NCI-H2196 (cell line): ENCODE results near the gene ZNF79.
A peak's percentile ranks its signal among the peaks of the same experiment; 100 is the strongest.
"Not testable (repeated sequence)": the region's sequence is repeated elsewhere in the genome, so short reads cannot be mapped to it uniquely, and the experiment has no call there.

ENCODE experiments used
- DNase-seq: peaks from one replicate; lab custom pipeline; 2025; ENCODE audit not compliant: unreplicated experiment; lab: John Stamatoyannopoulos, UW

ZNF79 gene

GRCh38 chr9:127451858-127452656, 27.9 kb downstream of the ZNF79 start:
- DNase-seq, result peak; percentile 69

GRCh38 chr9:127452691-127453090, 28.5 kb downstream of the ZNF79 start:
- DNase-seq, result peak; percentile 61

DNA sequence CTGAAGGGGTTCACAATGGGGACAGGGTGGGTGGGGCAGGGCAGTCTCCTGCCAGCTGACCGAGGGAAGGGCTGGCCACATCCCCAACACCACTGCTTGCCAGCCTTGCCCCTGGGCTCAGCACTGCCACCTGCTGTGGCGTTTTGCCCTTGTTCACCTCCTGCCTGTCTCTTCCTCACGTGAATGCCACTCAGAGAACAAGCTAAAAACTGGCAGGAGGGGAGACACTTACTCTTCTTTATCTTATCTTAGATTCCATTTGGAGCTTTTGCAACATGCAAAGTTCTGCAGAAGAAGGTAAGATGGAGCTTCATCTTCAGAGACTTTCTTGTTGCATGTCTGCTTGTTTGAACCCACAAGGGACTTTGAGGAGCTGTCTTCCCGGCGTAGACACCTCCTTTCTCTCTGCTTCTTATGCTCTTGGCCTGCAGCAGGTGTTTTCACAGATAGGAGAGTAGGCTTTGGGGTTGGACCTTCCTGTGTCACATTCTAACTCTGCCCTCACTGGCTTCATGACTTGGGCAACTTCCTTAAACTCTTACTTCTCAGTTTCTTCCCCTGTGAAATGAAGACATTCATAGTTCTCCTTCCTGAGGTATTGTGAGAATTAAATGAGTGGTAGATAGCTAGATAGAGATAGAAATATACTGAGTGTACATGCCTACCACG, 31.3 kb downstream of the ZNF79 start:
- DNase-seq, result peak; percentile 19

- no peak for DNase-seq
These were observed 33.2 kb downstream of the ZNF79 start for GRCh38 chr9:127457191-127457878.

- no peak for DNase-seq
These were observed 34.7 kb downstream of the ZNF79 start for GRCh38 chr9:127458921-127459320.

DNA sequence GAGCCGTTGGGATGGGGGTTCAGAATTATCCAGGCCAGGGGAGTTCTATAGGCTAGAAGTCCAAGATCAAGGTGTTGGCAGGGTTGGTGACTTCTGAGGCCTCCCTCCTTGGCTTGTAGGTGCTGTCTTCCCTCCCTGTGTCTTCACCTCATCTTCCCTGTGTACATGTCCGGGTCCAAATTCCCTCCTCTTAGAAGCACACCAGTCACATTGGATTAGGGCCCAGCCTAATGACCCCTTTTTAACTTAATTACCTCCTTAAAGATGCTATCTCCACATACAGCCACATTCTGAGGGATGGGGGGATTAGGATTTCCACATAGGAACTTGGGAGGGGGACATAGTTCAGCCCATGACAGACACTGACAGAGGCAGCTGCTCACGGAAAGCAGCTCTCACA, 39.2 kb downstream of the ZNF79 start:
- DNase-seq, result no peak

DNA sequence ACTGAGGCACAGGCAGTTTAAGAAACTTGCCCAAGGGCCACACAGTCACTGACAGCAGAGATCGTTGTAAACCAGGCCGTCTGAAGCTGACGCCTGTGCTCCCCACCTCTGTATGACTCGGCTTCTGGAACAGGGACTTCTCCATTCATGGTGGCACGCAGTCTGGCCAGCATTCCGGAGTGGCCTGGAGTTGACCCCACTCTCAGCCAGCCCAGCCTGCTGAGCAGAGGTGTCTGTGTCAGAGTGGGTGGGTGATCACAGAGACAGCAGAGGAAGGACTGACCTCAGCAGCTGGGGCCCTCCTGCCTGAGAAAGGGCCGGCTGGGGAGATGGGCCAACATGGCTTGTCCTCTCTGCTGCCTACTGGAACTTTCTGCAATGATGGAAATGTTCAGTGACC, 39.7 kb downstream of the ZNF79 start:
- no peak for DNase-seq

- DNase-seq, result not testable (repeated sequence)
These were observed 42.3 kb downstream of the ZNF79 start for GRCh38 chr9:127466407-127466917.

GRCh38 chr9:127467621-127468020, 43.4 kb downstream of the ZNF79 start:
- DNase-seq, result no peak

GRCh38 chr9:127470662-127471061, 46.5 kb downstream of the ZNF79 start:
- no peak for DNase-seq

GRCh38 chr9:127473501-127473900, 49.3 kb downstream of the ZNF79 start:
- DNase-seq, result no peak

DNA sequence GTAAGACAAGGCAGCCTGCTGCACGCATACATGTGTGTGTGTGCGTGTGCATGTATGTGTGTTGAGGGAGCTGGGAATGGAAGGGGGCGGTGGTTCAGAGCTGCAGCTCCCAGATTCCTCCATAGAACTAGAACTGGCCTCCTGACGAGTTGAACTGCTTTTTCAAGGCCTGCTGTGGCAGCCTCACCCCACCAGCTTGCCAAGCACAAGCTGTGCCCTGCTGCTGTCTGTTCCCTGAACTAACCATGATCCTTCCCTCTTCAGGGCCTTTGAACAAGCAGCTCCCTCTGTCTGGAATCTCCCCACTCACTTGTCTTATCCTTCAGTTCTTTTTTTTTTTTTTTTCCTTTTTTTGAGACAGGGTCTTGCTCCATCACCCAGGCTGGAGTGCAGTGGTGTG, 49.8 kb downstream of the ZNF79 start:
- DNase-seq, result no peak

DNA sequence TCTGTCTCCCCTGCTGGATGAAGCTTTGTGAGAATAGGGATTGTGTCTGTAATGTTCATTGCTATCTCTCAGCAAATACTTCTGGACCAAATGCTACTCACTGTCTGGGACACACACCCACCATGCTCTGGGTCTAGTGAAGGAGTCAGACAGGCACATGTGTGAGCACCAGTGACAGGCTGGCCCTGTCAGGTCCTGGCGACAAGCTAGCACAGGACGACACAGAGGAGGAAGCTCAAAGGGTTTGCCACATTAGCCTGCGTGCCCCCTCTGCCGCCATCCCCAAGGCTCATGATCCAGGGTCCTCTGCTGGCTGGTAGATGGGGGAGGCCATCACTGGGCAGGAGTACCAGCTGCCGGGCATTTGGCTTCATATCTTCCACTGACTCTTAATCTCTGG, 50.4 kb downstream of the ZNF79 start:
- no peak for DNase-seq

DNA sequence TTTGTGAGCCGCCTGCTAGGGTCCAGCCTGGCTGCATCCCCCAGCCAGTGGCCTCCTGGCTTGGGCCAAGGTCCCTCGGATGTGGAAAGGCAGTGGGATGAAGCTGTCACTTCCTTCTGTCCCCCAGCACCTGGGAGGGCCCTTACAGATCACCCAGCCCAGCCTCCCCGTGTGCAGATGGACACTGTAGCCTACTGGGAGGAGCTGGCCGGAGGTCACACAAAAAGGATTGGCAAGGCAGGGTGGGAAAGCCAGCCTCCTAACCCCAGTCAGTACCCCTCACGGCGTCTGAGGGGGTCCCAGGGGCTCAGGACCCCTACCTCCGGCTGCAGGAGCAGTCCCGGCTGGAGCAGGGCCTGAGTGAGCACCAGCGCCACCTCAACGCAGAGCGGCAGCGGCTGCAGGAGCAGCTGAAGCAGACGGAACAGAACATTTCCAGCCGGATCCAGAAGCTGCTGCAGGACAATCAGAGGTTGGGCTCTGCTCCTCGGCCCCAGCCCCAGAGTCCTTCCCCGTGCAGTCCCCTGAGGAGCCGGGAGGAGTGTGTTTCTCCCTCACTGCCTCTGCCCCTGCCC, 55.4 kb downstream of the ZNF79 start:
- DNase-seq, result no peak

- DNase-seq, result no peak
These were observed 58.5 kb downstream of the ZNF79 start for GRCh38 chr9:127482662-127483061.

DNA sequence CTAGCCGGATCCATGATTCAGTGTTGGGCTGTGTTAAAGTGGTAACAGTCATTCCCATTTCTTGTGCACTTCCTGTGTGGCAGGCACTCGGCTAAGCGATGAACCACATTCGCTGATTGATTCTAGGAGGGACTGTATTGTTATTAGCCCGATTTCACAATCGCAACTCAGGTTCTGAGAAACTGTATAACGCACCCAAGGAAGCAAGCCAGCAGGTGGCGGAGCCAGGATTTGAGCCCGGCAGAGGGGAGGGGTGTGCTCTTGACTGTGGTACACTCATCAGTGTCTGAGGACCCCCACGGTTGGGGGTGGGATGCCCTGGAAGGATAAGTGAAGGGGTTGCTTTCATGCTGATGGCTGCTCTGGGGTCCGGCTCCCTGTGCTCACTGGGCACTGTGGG, 61.8 kb downstream of the ZNF79 start:
- DNase-seq, result no peak

GRCh38 chr9:127488946-127489345, 64.8 kb downstream of the ZNF79 start:
- DNase-seq, result no peak

DNA sequence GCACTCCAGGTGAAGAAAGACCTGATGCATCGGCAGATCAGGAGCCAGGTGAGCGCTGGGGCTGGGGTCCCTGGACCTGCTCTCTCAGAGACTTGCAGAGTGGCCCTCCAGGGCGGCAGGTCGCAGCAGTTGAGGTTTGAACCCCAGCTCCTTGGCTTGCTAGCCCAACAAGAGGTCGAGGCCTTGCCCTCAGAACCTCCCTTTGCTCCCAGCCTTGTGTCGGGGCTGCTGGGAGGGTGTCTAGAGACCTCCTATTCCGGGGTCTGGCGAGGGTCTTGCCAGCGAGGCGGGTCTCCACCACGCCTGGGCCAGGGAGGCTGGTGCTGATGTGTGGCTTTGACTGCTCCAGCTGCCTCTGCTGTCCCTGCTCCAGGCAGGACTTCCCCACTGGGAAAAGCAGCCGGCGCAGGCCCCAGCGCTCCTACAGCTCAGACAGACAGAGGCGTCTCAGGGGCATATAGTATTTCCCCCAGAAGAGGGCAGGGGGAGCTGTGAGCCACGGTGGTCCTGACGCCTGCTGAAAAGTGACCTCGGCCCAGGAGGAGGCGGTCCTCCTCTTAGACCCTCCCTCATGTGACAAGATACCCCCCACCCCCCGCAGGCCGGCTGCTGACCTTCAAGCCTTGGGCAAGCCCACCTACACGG, 65.4 kb downstream of the ZNF79 start:
- DNase-seq, result no peak

DNA sequence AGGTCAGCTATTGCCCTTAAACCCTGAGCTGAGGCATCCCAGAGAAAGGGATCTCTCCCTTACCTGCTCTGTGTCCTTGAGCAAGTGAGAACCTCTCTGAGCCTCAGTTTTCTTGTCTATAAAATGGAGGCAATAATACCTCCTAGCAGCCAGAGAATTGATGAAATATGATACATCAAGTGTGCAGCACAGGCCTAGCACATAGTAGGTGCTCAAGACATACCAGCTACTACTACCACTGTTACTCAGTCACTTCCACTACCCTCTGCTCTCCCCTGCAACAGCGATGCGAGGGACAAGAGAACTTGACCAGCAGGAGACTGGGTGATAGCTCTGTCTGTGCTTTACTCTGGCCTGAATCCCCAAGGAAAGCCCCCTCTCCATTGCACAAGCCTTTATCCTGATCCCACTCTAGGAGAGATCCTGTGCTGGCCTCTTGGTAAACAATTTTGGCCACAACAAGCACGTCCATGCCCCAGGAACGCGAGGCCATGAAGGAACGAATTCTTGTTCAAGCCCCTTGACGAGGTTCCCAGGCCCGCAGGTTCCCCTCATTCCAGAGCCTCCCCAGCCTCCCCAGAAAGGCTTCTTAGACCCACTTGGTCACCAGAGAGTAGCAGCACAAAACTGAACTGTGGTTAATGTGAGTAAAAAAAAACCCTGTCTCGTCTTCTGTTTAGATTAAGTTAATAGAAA, 66.5 kb downstream of the ZNF79 start:
- DNase-seq, result no peak

GRCh38 chr9:127491516-127491915, 67.3 kb downstream of the ZNF79 start:
- no peak for DNase-seq
